HepG2 (cell line): ENCODE measurements around the gene PCNP. TPM values are rescaled to one million over a fixed set of nuclear protein-coding genes. Genes with fewer than 3 reads are reported as not detected.
A peak's percentile ranks its signal among the peaks of the same experiment; 100 is the strongest.

Experiments
- BCLAF1 ChIP-seq: fragments of 450-650 bp; IDR thresholded peaks from 2 replicates; pipeline ENCODE4 v1.6.1; 2017; ENCODE audit warnings: mild to moderate bottlenecking
- CREM ChIP-seq, 2 experiments: sonication (generic) in 1 of 2; formaldehyde crosslinking in 1 of 2; IDR thresholded peaks; 2 replicates each; pipeline versions ENCODE4 v1.4.0 to v1.6.1; 2016 to 2020; ENCODE audit warnings: antibody characterized with exemption in 1 of 2, mild to moderate bottlenecking in 1 of 2, missing genetic modification reagents in 1 of 2
- ELF1 ChIP-seq: sonication (generic); formaldehyde crosslinking; IDR thresholded peaks from 2 replicates; pipeline ENCODE4 v1.4.0; 2020; ENCODE audit warnings: missing genetic modification reagents
- GRHL1 ChIP-seq: sonication (generic); formaldehyde crosslinking; conservative IDR thresholded peaks from 2 replicates; pipeline ENCODE4 v1.8.0; 2022; ENCODE audit warnings: missing genetic modification reagents
- MYPOP ChIP-seq: sonication (generic); formaldehyde crosslinking; IDR thresholded peaks from 2 replicates; pipeline ENCODE4 v1.8.1; 2023; ENCODE audit warnings: mild to moderate bottlenecking, moderate library complexity, missing genetic modification reagents
- NFE2 ChIP-seq: sonication (generic); formaldehyde crosslinking; IDR thresholded peaks from 2 replicates; pipeline ENCODE4 v1.4.0; 2020; ENCODE audit warnings: missing genetic modification reagents
- PLSCR1 ChIP-seq: sonication (generic); formaldehyde crosslinking; IDR thresholded peaks from 2 replicates; pipeline ENCODE4 v1.5.0; 2020; ENCODE audit warnings: missing genetic modification reagents, mild to moderate bottlenecking, borderline replicate concordance
- RFXANK ChIP-seq: IDR thresholded peaks from 2 replicates; pipeline ENCODE4 v1.6.1; 2016
- RNF219 ChIP-seq: sonication (generic); formaldehyde crosslinking; IDR thresholded peaks from 2 replicates; pipeline ENCODE4 v1.5.0; 2020; ENCODE audit warnings: mild to moderate bottlenecking, missing genetic modification reagents
- SP140L ChIP-seq: sonication (generic); formaldehyde crosslinking; IDR thresholded peaks from 2 replicates; pipeline ENCODE4 v1.4.0; 2020; ENCODE audit warnings: missing genetic modification reagents, borderline replicate concordance
- YEATS4 ChIP-seq: sonication (generic); formaldehyde crosslinking; IDR thresholded peaks from 2 replicates; pipeline ENCODE4 v1.4.0; 2020; ENCODE audit warnings: missing genetic modification reagents, borderline replicate concordance
- ZBTB46 ChIP-seq: sonication (generic); formaldehyde crosslinking; IDR thresholded peaks from 2 replicates; pipeline ENCODE4 v1.4.0; 2020; ENCODE audit warnings: mild to moderate bottlenecking, missing genetic modification reagents, borderline replicate concordance
- ZNF430 ChIP-seq: sonication (generic); formaldehyde crosslinking; IDR thresholded peaks from 2 replicates; pipeline ENCODE4 v1.9.0; 2021; ENCODE audit warnings: mild to moderate bottlenecking, missing genetic modification reagents
- ZNF563 ChIP-seq: sonication (generic); formaldehyde crosslinking; IDR thresholded peaks from 2 replicates; pipeline ENCODE4 v1.8.0; 2022; ENCODE audit warnings: mild to moderate bottlenecking, moderate library complexity, missing genetic modification reagents
- ZNF564 ChIP-seq: sonication (generic); formaldehyde crosslinking; IDR thresholded peaks from 2 replicates; pipeline ENCODE4 v1.8.1; 2023; ENCODE audit warnings: mild to moderate bottlenecking, missing genetic modification reagents
- ZNF639 ChIP-seq: conservative IDR thresholded peaks from 2 replicates; pipeline ENCODE4 v1.6.1; 2018; ENCODE audit warnings: missing genetic modification reagents
- polyA plus RNA-seq, 8 experiments: library from polyadenylated mRNA; depleted of rRNA in 3 of 8; stranded (reverse) in 7 of 8; unstranded in 1 of 8; fragments of >200 nt; fragmentation: Illumina TruSeq in 4 of 8; extraction: Trizol in 4 of 8; gene quantifications; 2 replicates each; pipeline versions ENCODE4 v1.2.1 to v1.2.3, GENCODE V29; 2011 to 2016; ENCODE audit warnings: low read depth in 4 of 8, missing spikeins in 1 of 8, mixed read lengths in 1 of 8; ENCODE audit not compliant: insufficient read depth in 1 of 8
- total RNA-seq, 5 experiments: library from RNA; depleted of rRNA; stranded (reverse); fragments of >200 nt; fragmentation: Illumina TruSeq; extraction: Trizol; gene quantifications; 2 replicates each; pipeline ENCODE4 v1.2.3, GENCODE V29; 2016; ENCODE audit warnings: low read depth in 1 of 5

The PCNP gene
- total and polyA plus RNA-seq, 2 of the 13 experiments (the other 11 are each of a cell fraction or from before 2014, with no cell fraction given): 44.1 to 78.2 TPM

- TF ChIP-seq PLSCR1 (CRISPR knock-in tag) (no peak), YEATS4 (CRISPR knock-in tag) (peak; percentile 75; the same call in 1 of the 2 replicates), GRHL1 (CRISPR knock-in tag) (no peak), ELF1 (CRISPR knock-in tag) (peak; percentile 79), SP140L (CRISPR knock-in tag) (0 out of 2 replicates have a peak, but pooled peaks have one; percentile 70), RNF219 (CRISPR knock-in tag) (no peak), ZNF564 (CRISPR knock-in tag) (no peak), ZNF563 (CRISPR knock-in tag) (peak; percentile 38), NFE2 (CRISPR knock-in tag) (no peak), BCLAF1 (no peak), MYPOP (CRISPR knock-in tag) (peak; percentile 66; the same call in 1 of the 2 replicates), ZNF639 (CRISPR knock-in tag) (peak; percentile 61; the same call in 1 of the 2 replicates), ZBTB46 (CRISPR knock-in tag) (no peak), ZNF430 (peak; percentile 71; the same call in 1 of the 2 replicates), CREM (IDR thresholded peaks at IDR 0.05) (peak; percentile 98), CREM (CRISPR knock-in tag; IDR thresholded peaks at IDR 0.05) (peak; percentile 80), RFXANK (CRISPR knock-in tag) (peak; percentile 49; the same call in 1 of the 2 replicates)
Observed at GRCh38 chr3:101561630-101562328, 12.2 kb upstream of the PCNP start, which contains the start of gene TRMT10C (continued).
